SK-N-SH (cell line): ENCODE results near the gene NPIPA1.
"Not testable (repeated sequence)": the region's sequence is repeated elsewhere in the genome, so short reads cannot be mapped to it uniquely, and the experiment has no call there.

Source experiments
- CTCF ChIP-seq: fragments of 200-600 bp; sonication (generic); IDR thresholded peaks from 2 replicates; pipeline ENCODE4 v1.6.1; 2017; ENCODE audit warnings: antibody characterized with exemption, mild to moderate bottlenecking, moderate library complexity
- ELF1 ChIP-seq: IDR thresholded peaks from 2 replicates; pipeline ENCODE4 v1.4.0; 2012
- EZH2phosphoT487 ChIP-seq: fragments of 200-600 bp; sonication (generic); IDR thresholded peaks from 2 replicates; pipeline ENCODE4 v1.6.1; 2017; ENCODE audit warnings: low read depth, mixed run types, mild to moderate bottlenecking, antibody characterized with exemption, moderate library complexity, borderline replicate concordance
- GATA2 ChIP-seq: sonication (generic); formaldehyde crosslinking; IDR thresholded peaks from 2 replicates; pipeline ENCODE4 v1.5.0; 2020; ENCODE audit warnings: mild to moderate bottlenecking, missing genetic modification reagents
- JUND ChIP-seq: IDR thresholded peaks from 2 replicates; pipeline ENCODE4 v1.4.0; 2012
- MXI1 ChIP-seq: IDR thresholded peaks from 2 replicates; pipeline ENCODE4 v1.6.1; 2012; ENCODE audit warnings: mild to moderate bottlenecking, low read depth, low read length, improper control_type of control experiment
- NRF1 ChIP-seq: IDR thresholded peaks from 2 replicates; pipeline ENCODE4 v1.6.1; 2012; ENCODE audit warnings: low read depth, mild to moderate bottlenecking, low read length
- POLR2AphosphoS5 ChIP-seq: IDR thresholded peaks from 2 replicates; pipeline ENCODE4 v1.6.1; 2012; ENCODE audit warnings: low read depth, low read length
- RAD21 ChIP-seq: IDR thresholded peaks from 2 replicates; pipeline ENCODE4 v1.6.1; 2012; ENCODE audit warnings: mild to moderate bottlenecking, low read length
- REST ChIP-seq: IDR thresholded peaks from 2 replicates; pipeline ENCODE4 v1.6.1; 2012; ENCODE audit warnings: mild to moderate bottlenecking, low read depth, low read length, moderate library complexity
- USF1 ChIP-seq: IDR thresholded peaks from 2 replicates; pipeline ENCODE4 v1.4.0; 2012; ENCODE audit warnings: low read depth, borderline replicate concordance

- not testable (repeated sequence) for TF ChIP-seq RAD21; CTCF; MXI1; NRF1; JUND; REST; USF1; POLR2AphosphoS5; ELF1; GATA2 (CRISPR knock-in tag); EZH2phosphoT487
Observed at GRCh38 chr16:14924359-14924758, 12.9 kb upstream of the NPIPA1 start.
